ENCODE results near the gene SLC22A23.
"Not testable (repeated sequence)": the region's sequence is repeated elsewhere in the genome, so short reads cannot be mapped to it uniquely, and the experiment has no call there.

GRCh38 chr6:3378398-3378782, 78.5 kb downstream of the SLC22A23 start:
- not testable (repeated sequence) for TF ChIP-seq POLR2AphosphoS5, POLR2A, CTCF (IDR thresholded peaks at IDR 0.05)
